Upper lobe of left lung (tissue), 4 donors: Measurements from ENCODE around the gene SLC27A4.

Source experiments
- CTCF ChIP-seq, 6 experiments: fragments of 450-650 bp in 4 of 6; fragments of 200-600 bp in 2 of 6; sonication (generic) in 2 of 6; IDR thresholded peaks; one replicate each; pipeline ENCODE4 v1.5.1; 2016 to 2019; ENCODE audit warnings: antibody characterized with exemption in 6 of 6
- POLR2A ChIP-seq, 4 donors: fragments of 450-650 bp; IDR thresholded peaks; one replicate each; pipeline ENCODE4 v1.5.1; 2016 to 2017; ENCODE audit warnings: antibody characterized with exemption in 4 of 4, mild to moderate bottlenecking in 2 of 4
- POLR2AphosphoS5 ChIP-seq, 2 donors: sonication (generic); formaldehyde crosslinking; IDR thresholded peaks; one replicate each; pipeline ENCODE4 v1.5.1; 2017; ENCODE audit warnings: antibody characterized with exemption in 2 of 2

- TF ChIP-seq CTCF (IDR thresholded peaks at IDR 0.05), result no peak
- no peak for TF ChIP-seq POLR2A (IDR thresholded peaks at IDR 0.05)
- no peak for TF ChIP-seq POLR2AphosphoS5 (IDR thresholded peaks at IDR 0.05)
Measured at GRCh38 chr9:128293091-128293490, 47.2 kb upstream of the SLC27A4 start.
